NOMO-1 treated with DMSO at 0.1 percent for 48 hours (cell line): ENCODE results near the gene RFC2.
"Not testable (repeated sequence)": the region's sequence is repeated elsewhere in the genome, so short reads cannot be mapped to it uniquely, and the experiment has no call there.

Experiments used
- DNase-seq: peaks from one replicate; lab custom pipeline; 2025; ENCODE audit not compliant: unreplicated experiment; lab: John Stamatoyannopoulos, UW

The RFC2 gene

DNA sequence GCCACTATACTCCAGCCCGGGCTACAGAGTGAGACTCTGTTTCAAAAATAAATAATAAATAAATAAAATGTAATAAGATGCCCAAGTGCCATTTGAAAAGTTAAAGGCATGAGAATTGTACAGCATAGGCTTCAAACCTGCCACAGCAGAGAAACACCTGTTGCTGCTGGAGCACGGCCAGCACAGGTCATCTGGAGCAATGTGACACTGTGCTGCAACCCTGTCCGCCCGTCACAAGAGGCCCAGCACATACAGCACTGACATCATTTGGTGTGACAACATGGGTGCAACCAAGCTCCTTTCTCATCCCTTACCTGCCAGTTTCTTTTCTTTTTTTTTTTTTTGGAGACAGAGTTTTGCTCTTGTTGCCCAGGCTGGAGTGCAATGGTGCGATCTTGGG lies 1.3 kb downstream of the RFC2 start:
- DNase-seq, result no peak

DNA sequence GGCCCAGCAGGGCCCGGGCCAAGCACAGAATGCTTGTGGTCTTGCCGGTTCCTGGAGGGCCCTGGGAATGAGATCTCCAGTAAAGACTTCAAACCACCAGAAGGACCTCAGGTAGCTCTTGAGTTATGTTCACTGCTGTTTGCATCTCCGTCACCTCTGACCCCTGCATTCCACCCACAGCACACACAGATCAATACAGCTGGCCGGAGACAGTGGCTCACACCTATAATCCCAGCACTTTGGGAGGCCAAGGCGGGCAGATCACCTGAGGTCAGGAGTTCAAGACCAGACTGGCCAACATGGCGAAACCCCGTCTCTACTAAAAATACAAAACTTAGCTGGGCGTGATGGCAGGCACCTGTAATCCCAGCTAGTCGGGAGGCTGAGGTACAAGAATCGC lies 5.1 kb downstream of the RFC2 start:
- DNase-seq, result not testable (repeated sequence)

DNA sequence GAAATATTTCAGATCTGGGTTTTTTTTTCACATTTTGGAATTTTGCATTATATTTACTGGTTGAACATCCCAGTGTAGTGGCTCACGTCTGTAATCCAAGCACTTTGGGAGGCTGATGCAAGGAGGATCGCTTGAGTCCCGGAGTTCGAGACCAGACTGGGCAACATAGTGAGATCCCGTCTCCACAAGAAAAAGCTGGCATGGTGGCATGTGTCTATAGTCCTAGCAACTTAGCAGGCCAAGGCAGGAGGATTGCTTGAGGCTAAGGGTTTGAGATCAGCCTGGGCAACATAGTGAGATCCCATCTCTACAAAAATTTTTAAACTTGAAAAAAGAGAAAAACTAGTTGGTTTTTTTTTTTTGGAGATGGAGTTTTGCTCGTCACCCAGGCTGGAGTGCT lies 6.0 kb downstream of the RFC2 start:
- no peak for DNase-seq

- DNase-seq, result no peak
These were observed 7.7 kb downstream of the RFC2 start for GRCh38 chr7:74246497-74246896.

DNA sequence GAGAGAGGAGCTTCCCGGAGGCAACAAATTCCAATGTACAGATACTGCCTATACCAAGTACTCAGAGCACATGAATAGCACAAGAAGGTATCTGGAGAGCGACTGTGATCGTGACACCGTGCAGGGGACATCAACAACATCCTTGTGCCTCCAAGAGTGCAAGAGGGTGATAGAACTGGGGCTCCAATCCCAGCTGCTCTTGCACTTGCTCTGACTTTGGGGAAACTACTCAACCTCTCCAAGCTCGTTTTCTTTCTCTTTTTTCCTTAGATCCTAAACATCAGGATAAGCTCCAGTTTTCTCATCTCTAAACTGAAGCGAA lies 12.1 kb downstream of the RFC2 start:
- no peak for DNase-seq

DNA sequence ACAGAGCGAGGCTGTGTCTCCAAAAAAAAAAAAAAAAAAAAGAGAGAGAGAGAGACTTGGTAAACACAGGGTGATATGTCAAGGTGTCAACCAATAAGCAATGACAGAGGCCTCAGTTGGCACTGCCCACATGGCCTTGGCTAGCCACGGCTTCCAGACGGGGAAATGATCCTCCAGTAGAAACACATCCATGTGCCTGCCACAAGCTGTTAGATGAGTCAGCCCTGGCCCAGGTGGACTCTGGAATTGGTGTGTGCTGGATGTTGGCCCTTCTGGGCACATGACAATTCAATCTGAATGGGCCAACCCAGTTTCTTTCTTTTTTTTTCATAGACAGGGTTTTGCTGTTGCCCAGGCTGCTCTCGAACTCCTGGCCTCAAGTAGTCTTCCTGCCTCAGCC lies 13.7 kb downstream of the RFC2 start:
- DNase-seq, result no peak

- no peak for DNase-seq
These were observed 17.9 kb downstream of the RFC2 start for GRCh38 chr7:74236284-74236683.

DNA sequence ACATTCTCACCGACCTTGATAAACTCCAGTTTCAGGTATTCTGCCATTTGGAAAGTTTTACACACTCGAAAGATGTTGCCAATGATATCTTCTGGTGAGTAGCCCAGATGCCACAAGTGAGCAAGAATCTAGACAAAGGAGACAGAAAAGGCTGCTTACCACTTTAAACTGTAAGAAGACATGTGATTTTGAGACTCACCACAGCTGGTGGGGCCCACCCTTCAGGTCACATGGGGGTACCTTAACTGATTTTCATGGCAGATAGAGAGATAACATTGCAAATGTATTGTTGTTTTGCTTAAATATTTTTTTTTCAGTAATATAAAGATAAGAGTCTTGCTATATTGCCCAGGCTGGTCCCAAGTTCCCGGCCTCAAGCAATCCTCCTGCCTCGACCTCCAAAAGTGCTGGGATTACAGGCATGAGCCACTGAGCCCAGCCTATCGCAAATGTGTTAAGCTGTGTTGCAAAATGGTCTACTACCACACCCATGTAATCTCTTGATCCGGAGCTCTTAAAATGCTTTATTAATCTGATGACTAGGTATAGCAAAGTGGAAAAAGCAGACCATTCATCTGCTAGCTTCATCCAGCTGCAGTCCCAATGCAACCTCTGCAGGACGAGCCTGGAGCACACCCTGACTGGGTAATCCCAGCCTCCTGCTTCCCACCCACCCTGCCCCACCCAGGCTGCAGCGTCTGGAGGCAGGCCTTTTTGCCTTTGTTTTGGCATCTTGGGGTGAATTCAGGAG lies 18.5 kb downstream of the RFC2 start:
- no peak for DNase-seq

- DNase-seq, result no peak
These were observed 20.4 kb downstream of the RFC2 start for GRCh38 chr7:74233655-74234285.

- DNase-seq, result no peak
These were observed 23.0 kb downstream of the RFC2 start for GRCh38 chr7:74231232-74231590.

DNA sequence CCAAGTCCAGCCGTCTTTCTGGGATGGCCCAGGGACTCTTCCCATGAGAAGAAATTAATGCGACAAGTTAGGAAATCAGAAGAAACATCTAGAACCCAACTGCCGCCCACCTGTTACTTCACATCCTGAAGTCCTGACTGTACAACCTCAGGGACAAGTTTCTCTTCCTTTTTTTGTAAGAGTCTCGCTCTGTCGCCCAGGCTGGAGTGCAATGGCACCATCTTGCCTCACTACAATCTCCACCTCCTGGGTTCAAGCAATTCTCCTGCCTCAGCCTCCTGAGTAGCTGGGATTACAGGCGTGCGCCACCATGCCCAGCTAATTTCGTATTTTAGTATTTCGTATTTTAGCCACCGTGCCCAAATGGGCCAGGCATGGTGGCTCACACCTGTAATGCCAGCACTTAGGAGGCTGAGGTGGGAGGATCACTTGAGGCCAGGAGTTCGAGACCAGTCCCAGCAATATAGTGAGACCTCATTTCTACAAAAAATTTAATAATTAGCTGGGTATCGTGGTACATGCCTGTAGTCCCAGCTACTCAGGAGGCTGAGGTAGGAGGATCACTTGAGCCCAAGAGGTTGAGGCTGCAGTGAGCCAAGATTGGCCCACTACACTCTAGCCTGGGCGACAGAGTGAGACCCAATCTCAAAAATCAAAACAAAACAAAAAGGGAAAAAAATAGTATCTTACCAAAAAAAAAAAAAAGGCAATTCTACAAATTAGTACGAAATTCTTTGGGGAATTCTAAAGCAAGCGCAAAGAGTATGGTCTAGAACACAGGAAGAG lies 23.6 kb downstream of the RFC2 start:
- DNase-seq, result peak; percentile 99

DNA sequence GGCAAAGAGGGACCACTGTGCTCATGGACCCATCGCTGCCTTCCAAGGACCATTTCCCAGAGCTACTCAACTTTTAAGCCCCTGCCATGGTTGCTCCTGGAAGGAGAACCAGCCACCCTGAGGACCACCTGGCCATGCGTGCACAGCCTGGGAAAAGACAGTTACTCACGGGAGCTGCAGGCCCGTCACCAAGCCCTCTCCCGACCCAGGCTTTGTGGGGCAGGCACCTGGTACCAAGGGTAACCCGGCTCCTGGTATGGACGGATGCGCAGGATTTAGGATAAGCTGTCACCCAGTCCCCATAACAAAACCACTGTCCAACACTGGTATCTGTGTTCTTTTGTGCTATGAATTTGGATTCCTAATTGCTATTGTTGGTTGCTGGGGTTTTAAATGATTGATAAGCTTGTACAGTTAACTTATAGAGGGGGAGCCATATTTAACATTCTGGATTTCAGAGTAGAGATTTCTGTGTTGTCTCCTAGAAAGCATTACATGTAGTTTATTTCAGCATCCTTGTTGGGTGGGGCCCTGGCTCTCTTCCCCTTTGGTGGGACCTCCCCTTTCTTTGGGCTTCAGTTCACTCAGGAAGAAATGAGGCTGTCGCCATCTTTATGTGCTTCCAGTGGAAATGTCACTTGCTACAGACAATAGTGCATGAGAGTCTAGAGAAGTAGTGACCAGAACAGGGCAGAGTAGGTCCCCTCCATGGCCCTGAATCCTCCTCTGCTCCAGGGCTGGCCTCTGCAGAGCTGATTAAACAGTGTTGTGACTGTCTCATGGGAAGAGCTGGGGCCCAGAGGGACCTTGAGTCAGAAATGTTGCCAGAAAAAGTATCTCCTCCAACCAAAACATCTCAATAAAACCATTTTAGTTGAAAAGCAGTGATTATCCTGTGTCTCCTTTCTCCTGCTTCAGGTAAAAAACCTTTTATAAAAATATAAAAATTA lies 25.0 kb downstream of the RFC2 start:
- DNase-seq, result peak; percentile 74

- peak; percentile 98 for DNase-seq
These were observed 27.6 kb downstream of the RFC2 start for GRCh38 chr7:74226633-74227032.

DNA sequence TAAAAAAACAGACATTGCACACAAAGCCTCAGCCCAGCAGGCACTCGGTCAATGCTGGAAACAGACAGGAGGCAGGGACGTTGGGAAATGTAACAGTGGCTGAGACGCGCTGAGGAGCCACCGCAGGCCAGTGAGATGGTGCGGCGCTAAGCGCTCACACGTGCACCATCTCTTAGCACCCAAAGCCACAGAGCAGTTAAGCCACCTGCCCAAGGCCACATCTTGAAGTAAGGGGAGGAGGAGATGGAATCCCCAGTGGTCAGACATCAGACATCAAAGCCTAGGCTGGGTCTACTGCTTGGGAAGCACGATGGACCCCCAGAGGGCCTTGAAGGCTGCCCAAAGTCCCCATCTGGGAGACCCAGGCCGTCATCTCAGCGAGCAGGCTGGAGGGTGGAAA lies 28.8 kb downstream of the RFC2 start:
- DNase-seq, result peak; percentile 44

DNA sequence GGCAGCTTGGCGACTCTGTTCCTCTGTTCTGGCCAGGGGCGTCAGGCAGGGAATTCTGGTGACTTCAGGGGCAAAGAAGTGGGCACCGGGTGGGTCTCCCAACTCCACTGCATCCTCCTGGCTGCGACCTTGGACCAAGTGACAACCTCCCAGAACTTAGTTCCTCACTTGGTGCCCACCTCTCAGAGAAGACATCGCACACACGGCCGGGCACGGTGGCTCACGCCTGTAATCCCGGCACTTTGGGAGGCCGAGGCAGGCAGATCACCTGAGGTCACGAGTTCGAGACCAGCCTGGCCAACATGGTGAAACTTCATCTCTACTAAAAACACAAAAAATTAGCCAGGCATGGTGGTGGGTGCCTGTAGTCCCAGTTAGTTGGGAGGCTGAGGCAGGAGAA lies 29.3 kb downstream of the RFC2 start:
- DNase-seq, result not testable (repeated sequence)

DNA sequence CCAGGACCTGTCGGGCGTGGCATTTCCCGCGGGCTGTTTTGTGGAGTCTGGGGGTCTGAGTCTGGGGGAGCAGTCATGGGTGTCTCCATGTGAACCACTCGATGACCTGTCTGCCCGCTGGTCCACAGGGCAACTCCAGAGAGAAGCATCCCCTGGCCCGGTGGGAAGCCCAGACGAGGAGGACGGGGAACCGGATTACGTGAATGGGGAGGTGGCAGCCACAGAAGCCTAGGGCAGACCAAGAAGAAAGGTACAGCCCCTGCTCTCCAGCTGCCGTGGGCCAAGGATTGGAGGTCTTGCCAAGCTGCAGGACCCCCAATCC lies 29.7 kb downstream of the RFC2 start:
- no peak for DNase-seq

GRCh38 chr7:74223711-74224510 lies 30.3 kb downstream of the RFC2 start:
- no peak for DNase-seq

- no peak for DNase-seq
These were observed 31.1 kb downstream of the RFC2 start for GRCh38 chr7:74222851-74223710.

DNA sequence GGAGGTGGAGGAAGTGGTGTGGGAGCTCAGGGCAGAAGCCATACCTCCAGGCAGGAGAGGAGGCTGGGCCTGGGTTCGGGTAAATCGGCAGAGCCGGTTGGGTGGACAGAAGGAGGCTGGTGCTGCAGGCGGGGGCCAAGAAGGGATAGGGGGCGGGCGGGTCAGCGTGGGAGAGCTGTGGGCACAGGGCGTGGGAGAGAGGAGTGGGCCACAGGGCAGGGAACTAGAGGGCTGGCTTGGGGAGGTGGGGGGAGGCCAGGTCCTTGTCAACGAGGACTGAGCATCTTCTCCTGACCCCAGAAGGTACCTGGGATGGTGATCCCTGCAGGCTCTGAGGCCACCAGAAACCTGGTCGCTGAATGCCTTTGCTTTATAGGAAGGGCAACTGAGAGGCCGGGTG lies 32.5 kb downstream of the RFC2 start:
- no peak for DNase-seq

DNA sequence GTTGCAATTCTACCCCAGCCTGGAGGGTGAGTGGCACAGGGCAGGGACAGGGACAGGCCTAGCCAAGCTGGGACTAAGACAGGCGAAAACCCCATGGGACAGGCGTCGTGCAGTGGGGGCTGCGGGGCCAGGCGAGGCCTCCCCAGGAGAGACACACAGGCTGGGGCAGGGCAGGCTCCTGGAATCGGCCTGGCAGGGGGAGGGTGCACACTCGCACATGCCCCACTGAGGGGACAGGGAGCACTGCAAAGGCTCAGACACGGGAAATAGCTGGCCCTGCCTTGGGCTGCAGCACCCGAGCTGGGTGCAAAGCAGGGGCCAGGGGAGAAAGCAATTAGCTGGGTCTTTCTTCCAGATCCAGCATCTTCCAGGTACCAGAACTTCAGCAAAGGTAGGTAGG lies 34.0 kb downstream of the RFC2 start:
- no peak for DNase-seq
